ENCODE measurements around the gene ARHGAP22.
A peak's percentile ranks its signal among the peaks of the same experiment; 100 is the strongest.

Gene ARHGAP22

GRCh38 chr10:48605786-48606529 is 1.1 kb upstream of the ARHGAP22 start:
- DNase-seq = no peak

DNA sequence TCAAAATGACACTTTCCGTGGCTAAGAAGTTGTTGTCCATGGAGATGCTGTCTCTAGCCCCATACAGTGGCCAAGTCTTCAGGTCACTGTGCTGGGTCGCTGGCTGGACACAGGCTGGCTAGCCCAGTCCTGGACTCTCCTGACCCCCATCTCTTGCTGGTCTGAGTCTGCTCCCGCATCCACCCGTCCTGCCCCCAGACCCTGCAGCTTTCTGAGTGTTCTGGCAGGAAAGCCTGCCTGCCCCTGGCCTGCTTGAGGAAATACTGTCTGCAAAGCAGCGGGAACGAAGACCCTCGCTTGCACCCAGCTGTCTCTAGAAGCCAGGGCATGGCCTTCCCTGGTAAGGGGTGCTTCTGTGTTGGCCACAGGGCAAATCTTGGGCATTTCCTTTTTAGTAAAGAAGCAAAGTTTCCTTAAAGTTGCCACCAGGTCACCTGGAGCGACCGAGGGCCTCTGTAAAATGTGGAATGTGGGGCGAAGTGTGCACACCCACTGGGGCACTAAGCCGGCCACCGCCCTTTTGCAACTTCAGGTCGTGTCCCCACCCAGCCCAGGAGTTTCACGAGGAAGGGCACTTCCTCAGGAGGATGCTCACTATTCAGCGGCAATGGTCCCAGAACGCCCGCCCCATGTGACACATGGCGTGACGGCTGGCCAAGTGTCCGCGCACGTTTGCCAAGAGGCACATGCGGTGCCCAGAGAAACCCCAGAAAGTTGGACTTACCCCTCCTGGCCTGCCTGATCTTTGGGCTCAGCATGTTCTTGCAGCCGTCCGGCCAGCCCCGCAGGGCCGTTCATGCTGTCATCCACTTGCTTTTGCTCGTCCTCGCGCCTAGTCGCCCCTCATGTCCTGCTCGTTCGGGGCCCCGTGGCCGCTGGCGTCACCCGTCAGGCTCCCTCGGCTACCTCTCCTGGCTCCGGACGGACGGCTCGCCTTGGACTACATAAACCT is 558 bp downstream of the ARHGAP22 start:
- no peak for DNase-seq

DNA sequence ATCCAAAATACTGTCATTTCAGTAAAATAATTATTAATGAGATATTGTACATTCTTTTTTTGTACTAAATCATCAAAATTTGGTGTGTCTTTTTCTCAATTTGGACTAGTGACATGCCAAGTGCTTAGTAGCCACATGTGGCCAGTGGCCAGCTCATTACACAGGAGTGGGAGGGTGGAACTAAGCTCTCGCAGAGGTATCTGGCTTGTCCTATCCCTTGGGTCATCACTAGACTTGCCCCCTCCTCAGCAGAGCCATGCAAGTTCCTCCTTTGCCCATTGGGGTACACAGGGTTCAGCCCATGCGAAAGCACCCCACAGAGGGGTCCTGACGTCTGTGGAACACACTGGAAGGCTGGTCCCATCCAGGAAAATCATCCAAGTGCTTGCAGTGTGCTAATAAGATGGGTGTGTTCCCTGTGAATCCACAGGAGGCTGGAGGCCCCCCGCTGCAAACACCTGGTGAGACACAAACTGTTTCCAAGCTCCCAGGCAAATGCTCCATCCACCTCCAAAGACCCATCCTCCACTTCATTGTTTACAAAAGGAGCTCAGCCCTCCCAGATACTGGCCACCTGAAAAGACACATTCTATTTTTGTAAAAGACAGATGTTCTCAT is 1.3 kb downstream of the ARHGAP22 start:
- no peak for DNase-seq

- DNase-seq = no peak
These were observed 2.3 kb downstream of the ARHGAP22 start for GRCh38 chr10:48602401-48603135.

DNA sequence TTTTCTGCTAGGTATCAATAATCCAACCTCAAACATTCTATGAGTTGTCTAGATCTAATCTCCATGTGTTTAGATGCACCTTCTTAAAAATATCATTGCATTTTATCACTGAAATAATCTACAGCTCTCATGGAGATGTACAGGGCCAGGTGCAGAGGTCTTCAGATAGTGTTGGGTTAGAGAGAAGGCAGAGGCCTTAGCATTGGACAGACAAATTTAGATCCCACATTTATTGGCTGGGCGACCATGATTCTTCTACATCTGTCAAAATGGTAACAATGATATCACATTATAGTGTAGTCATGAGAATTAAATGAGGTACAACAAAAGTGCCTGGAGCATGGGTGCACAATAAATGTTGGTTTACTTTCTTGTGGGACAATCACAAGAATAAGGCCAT is 3.1 kb downstream of the ARHGAP22 start:
- DNase-seq = no peak

- DNase-seq = no peak
These were observed 4.0 kb downstream of the ARHGAP22 start for GRCh38 chr10:48600645-48601505.

- DNase-seq = no peak
These were observed 5.1 kb downstream of the ARHGAP22 start for GRCh38 chr10:48599830-48600134.

- DNase-seq = no peak
These were observed 5.7 kb downstream of the ARHGAP22 start for GRCh38 chr10:48598936-48599829.

DNA sequence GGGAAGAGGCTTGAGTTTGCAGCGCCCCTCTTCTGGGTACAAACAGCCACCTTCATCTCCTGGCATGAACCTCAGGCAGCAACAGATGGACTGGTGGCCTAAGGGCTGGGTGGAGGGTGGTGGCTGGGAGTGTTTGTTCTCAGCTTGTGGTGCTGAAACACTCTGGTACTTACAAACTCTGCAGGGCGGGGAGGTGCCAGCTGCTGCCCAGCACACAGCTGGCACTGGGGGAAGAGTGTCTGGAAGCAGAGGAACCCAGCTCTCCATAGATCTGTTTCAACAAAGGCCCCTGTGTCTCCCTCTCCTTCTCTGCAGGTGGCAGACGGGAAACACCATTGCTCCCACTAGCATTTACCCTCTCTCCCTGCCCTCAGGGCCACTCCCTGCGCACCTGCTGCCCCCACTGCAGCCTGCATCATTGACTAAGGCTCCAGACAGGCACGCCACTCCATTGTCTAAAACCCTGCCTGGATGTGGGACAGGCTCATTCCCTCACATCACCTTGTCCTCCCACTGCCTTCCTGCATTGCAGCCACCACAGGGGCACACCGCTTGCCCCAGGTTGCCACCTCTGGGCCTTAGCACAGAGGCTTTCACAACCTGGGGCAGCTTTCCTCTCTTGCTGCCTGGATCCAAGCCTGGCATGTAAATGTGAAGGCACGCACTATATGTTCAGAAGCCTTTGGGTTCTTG is 6.5 kb downstream of the ARHGAP22 start:
- DNase-seq = no peak

- DNase-seq = no peak
These were observed 9.3 kb downstream of the ARHGAP22 start for GRCh38 chr10:48595539-48595932.

GRCh38 chr10:48594803-48595538 is 9.9 kb downstream of the ARHGAP22 start:
- DNase-seq = no peak

GRCh38 chr10:48594371-48594770 is 10.5 kb downstream of the ARHGAP22 start:
- peak; percentile 43 for DNase-seq

DNA sequence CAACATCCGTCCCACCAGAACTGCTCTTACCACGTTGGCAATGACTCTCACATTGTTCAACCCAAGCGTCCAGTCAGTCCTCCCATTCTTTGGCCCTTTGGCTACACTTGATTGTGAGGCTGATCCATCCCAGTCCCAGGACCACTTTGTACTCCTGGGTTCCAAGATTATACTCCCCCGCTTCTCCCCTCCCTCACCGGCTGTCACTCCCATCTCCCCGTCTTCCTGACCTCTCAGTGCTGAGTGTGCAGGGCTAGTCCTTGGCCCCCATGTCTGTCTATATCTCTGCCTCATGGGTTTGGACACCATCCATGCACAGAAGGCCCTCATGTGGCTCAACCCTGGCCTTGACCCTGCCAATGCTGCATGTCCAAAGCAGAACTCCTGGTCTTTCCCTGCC is 12.5 kb downstream of the ARHGAP22 start:
- no peak for DNase-seq

DNA sequence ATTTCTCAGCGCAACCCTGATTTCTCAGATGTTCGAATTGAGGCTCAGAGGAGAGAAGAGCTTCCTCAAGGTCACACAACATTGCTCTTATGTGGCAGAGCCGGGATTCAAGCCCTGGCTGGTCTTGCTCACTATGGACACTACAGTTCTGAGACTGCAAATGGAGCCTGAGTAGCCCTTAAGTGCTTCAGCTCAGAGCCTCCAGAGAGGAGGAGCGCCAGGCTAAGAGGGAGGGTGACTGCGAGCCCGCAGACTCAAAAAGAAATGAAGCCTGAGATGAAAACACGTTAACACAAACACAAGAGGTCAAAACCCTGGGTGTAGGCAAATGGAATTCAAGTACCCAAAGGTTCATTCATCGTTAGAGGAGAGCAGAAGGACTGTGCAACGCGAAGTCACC is 13.9 kb downstream of the ARHGAP22 start:
- DNase-seq = no peak

GRCh38 chr10:48589266-48589665 is 15.6 kb downstream of the ARHGAP22 start:
- peak; percentile 89 for DNase-seq

- no peak for DNase-seq
These were observed 17.1 kb downstream of the ARHGAP22 start for GRCh38 chr10:48587819-48588218.

DNA sequence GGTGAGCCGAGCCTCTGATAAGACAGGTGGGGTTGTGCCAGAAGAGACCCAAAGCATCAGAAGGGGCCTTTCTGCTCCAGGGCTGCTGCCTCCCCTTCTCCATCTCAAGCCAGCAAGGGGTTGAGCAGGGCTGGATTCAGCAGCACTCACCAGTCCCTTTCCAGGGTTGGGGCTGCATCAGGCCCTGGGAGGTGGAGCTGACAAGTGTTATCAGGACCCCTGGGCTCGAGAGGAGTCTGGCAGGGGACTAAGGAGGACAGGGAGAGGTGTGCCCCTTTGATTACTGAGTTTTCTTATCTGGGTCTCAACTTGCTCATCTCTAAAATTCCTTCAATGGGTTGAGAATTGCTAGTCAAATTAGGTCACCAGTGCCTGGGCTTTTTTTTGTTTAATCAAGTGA is 17.8 kb downstream of the ARHGAP22 start:
- no peak for DNase-seq

GRCh38 chr10:48582970-48583369 is 21.9 kb downstream of the ARHGAP22 start:
- no peak for DNase-seq

DNA sequence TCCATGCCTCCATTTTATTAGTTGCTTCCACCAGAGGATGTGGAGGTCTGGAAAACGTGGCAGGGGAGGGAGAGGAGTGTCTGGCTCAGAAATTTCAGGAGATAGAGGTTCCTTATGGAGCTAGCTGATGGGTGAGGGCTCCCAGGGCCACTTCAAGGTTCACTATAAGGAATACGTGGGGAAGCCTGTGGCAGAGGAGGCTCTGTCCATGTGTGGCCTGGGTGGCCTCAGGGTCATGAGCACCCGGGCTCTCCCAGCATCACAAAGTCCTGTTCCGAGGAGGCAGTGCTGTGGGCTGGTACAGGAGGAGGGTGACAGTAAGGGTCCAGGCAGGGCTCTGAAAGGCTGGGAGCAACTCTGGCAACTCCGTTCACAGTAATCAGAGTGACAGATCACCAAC is 24.6 kb downstream of the ARHGAP22 start:
- no peak for DNase-seq
